DND-41 (cell line): ENCODE data around the gene NUMA1.

ENCODE experiments used
- ATAC-seq: fragments of 200-7000 bp; cut with Tn5 transposase; 3 replicates; pipeline ENCODE4 v1.9.1; 2021; ENCODE audit warnings: low read depth; ENCODE audit not compliant: insufficient read depth
- DNase-seq: peaks from one replicate; pipeline ENCODE4 v3.0.0-alpha.2; 2020
- H2AFZ ChIP-seq: 2 replicates; pipeline ENCODE4 v1.6.0; 2012; ENCODE audit warnings: low read depth, low read length
- H3K27ac ChIP-seq: 2 replicates; pipeline ENCODE4 v1.5.1; 2012; ENCODE audit warnings: low read length, inconsistent platforms
- H3K27me3 ChIP-seq: fragments of 200-600 bp; sonication (generic); 2 replicates; pipeline ENCODE4 v1.6.0; 2012; ENCODE audit warnings: low read length, mild to moderate bottlenecking, inconsistent platforms; ENCODE audit not compliant: insufficient read depth, poor library complexity
- H3K36me3 ChIP-seq: 2 replicates; pipeline ENCODE4 v1.5.1; 2012; ENCODE audit warnings: low read length, inconsistent platforms; ENCODE audit not compliant: insufficient read depth
- H3K4me1 ChIP-seq: 2 replicates; pipeline ENCODE4 v1.5.1; 2012; ENCODE audit warnings: mild to moderate bottlenecking, low read length; ENCODE audit not compliant: insufficient read depth
- H3K4me2 ChIP-seq: 2 replicates; pipeline ENCODE4 v1.6.0; 2012; ENCODE audit warnings: mild to moderate bottlenecking, moderate library complexity, low read length, inconsistent platforms; ENCODE audit not compliant: insufficient read depth
- H3K4me3 ChIP-seq, 2 experiments: fragments of 200-600 bp in 1 of 2; shearing (Covaris generic) in 1 of 2; 2 replicates each; pipeline ENCODE4 v1.5.1; 2012 to 2016; ENCODE audit warnings: inconsistent platforms in 2 of 2, low read length in 2 of 2, mild to moderate bottlenecking in 2 of 2, low read depth in 1 of 2, moderate library complexity in 1 of 2
- H3K79me2 ChIP-seq: 2 replicates; pipeline ENCODE4 v1.6.0; 2012; ENCODE audit warnings: low read length, inconsistent platforms; ENCODE audit not compliant: insufficient read depth
- H3K9ac ChIP-seq: 2 replicates; pipeline ENCODE4 v1.6.0; 2012; ENCODE audit warnings: low read depth, mild to moderate bottlenecking, inconsistent platforms, low read length, moderate library complexity
- H3K9me3 ChIP-seq: 2 replicates; pipeline ENCODE4 v1.5.1; 2012; ENCODE audit warnings: low read length, moderate library complexity, mild to moderate bottlenecking, inconsistent platforms; ENCODE audit not compliant: insufficient read depth, severe bottlenecking
- H4K20me1 ChIP-seq: 2 replicates; pipeline ENCODE4 v1.6.0; 2012; ENCODE audit warnings: low read length; ENCODE audit not compliant: insufficient read depth
- CTCF ChIP-seq: IDR thresholded peaks from 2 replicates; pipeline ENCODE4 v1.5.1; 2012; ENCODE audit warnings: borderline replicate concordance, low read length, moderate library complexity, mild to moderate bottlenecking; ENCODE audit not compliant: poor library complexity, severe bottlenecking; ENCODE audit errors: extremely low read depth
- EZH2 ChIP-seq: IDR thresholded peaks from 3 replicates; pipeline ENCODE4 v1.6.1; 2012; ENCODE audit warnings: borderline replicate concordance, low read depth, mild to moderate bottlenecking, moderate library complexity, low read length, inconsistent platforms; ENCODE audit not compliant: severe bottlenecking

Gene NUMA1

GRCh38 chr11:71963468-71963867 lies 116.9 kb downstream of the NUMA1 start:
- Histone ChIP-seq H3K9me3 (no peaks in the 10 kb centered on the region), H3K4me2 (no peak overlapping the region), H3K4me1 (no peaks in the 10 kb centered on the region), H3K9ac (no peak overlapping the region), H3K27ac (no peak overlapping the region), H4K20me1 (no peaks in the 10 kb centered on the region), H3K4me3 (no peak overlapping the region), H3K36me3 (peaks cover 39% of the 10 kb centered on the region), H2AFZ (no peak overlapping the region), H3K79me2 (no peaks in the 10 kb centered on the region), H3K27me3 (no peaks in the 10 kb centered on the region)
- DNase-seq (no peak), ATAC-seq (no peak)
- TF ChIP-seq CTCF (no peak), EZH2 (no peak)

GRCh38 chr11:71962428-71963038 lies 117.8 kb downstream of the NUMA1 start:
- no peaks in the 10 kb centered on the region for H3K9me3 ChIP-seq
- H3K4me2 ChIP-seq = no peak overlapping the region
- TF ChIP-seq CTCF = no peak
- TF ChIP-seq EZH2 = no peak
- H4K20me1 ChIP-seq = no peaks in the 10 kb centered on the region
- H3K27ac ChIP-seq = no peak overlapping the region
- H3K27me3 ChIP-seq = no peaks in the 10 kb centered on the region
- no peaks in the 10 kb centered on the region for H3K79me2 ChIP-seq
- no peak overlapping the region for H2AFZ ChIP-seq
- DNase-seq (no peak), ATAC-seq (no peak)
- peaks cover 33% of the 10 kb centered on the region for H3K36me3 ChIP-seq
- no peaks in the 10 kb centered on the region for H3K4me1 ChIP-seq
- no peak overlapping the region for H3K9ac ChIP-seq
- no peak overlapping the region for H3K4me3 ChIP-seq

- TF ChIP-seq CTCF (no peak), EZH2 (no peak)
- Histone ChIP-seq H3K4me2 (no peak overlapping the region), H3K9ac (no peak overlapping the region), H3K27ac (no peak overlapping the region), H3K36me3 (peaks cover 8% of the 10 kb centered on the region), H3K79me2 (peaks cover 20% of the 10 kb centered on the region), H3K27me3 (no peaks in the 10 kb centered on the region), H3K4me1 (no peaks in the 10 kb centered on the region), H4K20me1 (peaks cover 16% of the 10 kb centered on the region; the same call in 1 of the 2 replicates), H2AFZ (no peak overlapping the region), H3K9me3 (no peaks in the 10 kb centered on the region), H3K4me3 (no peak overlapping the region)
- no peak for DNase-seq
- ATAC-seq = no peak
These were observed 124.4 kb downstream of the NUMA1 start for GRCh38 chr11:71955898-71956456.
